Body of pancreas (tissue), 4 donors: ENCODE measurements around the gene FXYD3.

ENCODE experiments used
- CTCF ChIP-seq, 7 experiments: fragments of 450-650 bp in 4 of 7; fragments of 200-600 bp in 3 of 7; sonication (generic) in 3 of 7; IDR thresholded peaks; one replicate each; pipeline ENCODE4 v1.5.1; 2016 to 2019; ENCODE audit warnings: antibody characterized with exemption in 7 of 7
- POLR2A ChIP-seq, 3 donors: fragments of 450-650 bp; IDR thresholded peaks; one replicate each; pipeline ENCODE4 v1.6.1; 2016; ENCODE audit warnings: antibody characterized with exemption in 3 of 3, mild to moderate bottlenecking in 2 of 3

GRCh38 chr19:35149463-35149862 lies 33.8 kb downstream of the FXYD3 start:
- TF ChIP-seq CTCF (IDR thresholded peaks at IDR 0.05) (no peak), POLR2A (IDR thresholded peaks at IDR 0.05) (no peak)
